HCT116 (cell line): ENCODE measurements around the gene PREX1. TPM values are rescaled to one million over a fixed set of nuclear protein-coding genes. Genes with fewer than 3 reads are reported as not detected.

Experiments
- ATAC-seq: fragments of 200-7000 bp; cut with Tn5 transposase; 2 replicates; pipeline ENCODE4 v1.9.1; 2020; ENCODE audit warnings: mild to moderate bottlenecking, moderate library complexity
- BruUV-seq: library from RNA; stranded (reverse); fragments of 400-500 nt; replicated peaks from 2 replicates; lab custom pipeline; 2021; lab: Mats Ljungman, UMichigan
- CTCF ChIA-PET: fragments of 300-600 bp; sonication (Branson Sonifier 250); formaldehyde crosslinking; loops from one replicate; lab custom pipeline; 2021; ENCODE audit warnings: antibody characterized with exemption; lab: Charles Lee
- POLR2A ChIA-PET: fragments of 300-600, 350-600 bp; sonication (Branson Sonifier 250); formaldehyde crosslinking; loops from one replicate; lab custom pipeline; 2021; ENCODE audit warnings: antibody characterized with exemption; lab: Charles Lee
- RAD21 ChIA-PET, 2 experiments: fragments of 300-600 bp; sonication (Branson Sonifier 250); formaldehyde crosslinking; loops; one replicate each; lab custom pipeline; 2023; ENCODE audit warnings: low total read pairs in 2 of 2; ENCODE audit not compliant: uncharacterized antibody in 2 of 2, unreplicated experiment in 2 of 2, low non-redundant PET in 1 of 2; lab: Charles Lee
- DNase-seq: peaks from one replicate; pipeline ENCODE4 v3.0.0-alpha.2; 2010; ENCODE audit warnings: low read depth, low spot score
- H2AFZ ChIP-seq: fragments of 200-600 bp; shearing (Covaris generic), sonication (generic); 2 replicates; pipeline ENCODE4 v1.6.1; 2017; ENCODE audit warnings: low read depth, mixed run types, mixed read lengths, antibody characterized with exemption, low read length; ENCODE audit not compliant: poor library complexity, severe bottlenecking
- H3K27ac ChIP-seq: 2 replicates; pipeline ENCODE4 v1.5.1; 2012; ENCODE audit warnings: low read depth, low read length
- H3K27me3 ChIP-seq: fragments of 200-600 bp; sonication (generic); 2 replicates; pipeline ENCODE4 v1.6.1; 2016; ENCODE audit warnings: mixed run types, low read length, mixed read lengths; ENCODE audit not compliant: insufficient read depth
- H3K36me3 ChIP-seq, 2 experiments: fragments of 200-500 bp in 1 of 2; fragments of 200-600 bp in 1 of 2; sonication (Bioruptor generic) in 1 of 2; sonication (generic) in 1 of 2; 2 replicates each; pipeline versions ENCODE4 v1.5.1 to v1.6.1; 2014 to 2016; ENCODE audit warnings: low read length in 2 of 2, inconsistent platforms in 1 of 2, mixed read lengths in 1 of 2, mixed run types in 1 of 2; ENCODE audit not compliant: insufficient read depth in 2 of 2, control insufficient read depth in 1 of 2
- H3K4me1 ChIP-seq, 2 experiments: fragments of 200-600 bp in 1 of 2; sonication (generic) in 1 of 2; 2 replicates each; pipeline versions ENCODE4 v1.5.1 to v1.6.1; 2012 to 2017; ENCODE audit warnings: low read length in 2 of 2, inconsistent platforms in 1 of 2, mild to moderate bottlenecking in 1 of 2, mixed read lengths in 1 of 2, mixed run types in 1 of 2, moderate library complexity in 1 of 2; ENCODE audit not compliant: insufficient read depth in 2 of 2, control insufficient read depth in 1 of 2
- H3K4me2 ChIP-seq: fragments of 200-600 bp; sonication (generic); 2 replicates; pipeline ENCODE4 v1.6.1; 2017; ENCODE audit warnings: mixed run types, low read length, mixed read lengths
- H3K4me3 ChIP-seq, 2 experiments: fragments of 200-600 bp in 1 of 2; sonication (generic) in 1 of 2; replicated peaks in 1 of 2; 2 replicates each; pipeline ENCODE4 v1.5.1; 2011 to 2016; ENCODE audit warnings: low read length in 2 of 2, control low read depth in 1 of 2, low read depth in 1 of 2, mild to moderate bottlenecking in 1 of 2, mixed read lengths in 1 of 2, mixed run types in 1 of 2
- H3K79me2 ChIP-seq: fragments of 200-600 bp; sonication (generic); 2 replicates; pipeline ENCODE4 v1.6.1; 2017; ENCODE audit warnings: mild to moderate bottlenecking, mixed run types, low read length, moderate library complexity, mixed read lengths; ENCODE audit not compliant: insufficient read depth
- H3K9ac ChIP-seq: fragments of 200-600 bp; sonication (generic); 2 replicates; pipeline ENCODE4 v1.6.1; 2016; ENCODE audit warnings: low read length, mixed read lengths
- H3K9me2 ChIP-seq: fragments of 200-600 bp; sonication (generic), shearing (Covaris generic); 2 replicates; pipeline ENCODE4 v1.6.1; 2017; ENCODE audit warnings: mixed run types, mild to moderate bottlenecking, moderate library complexity; ENCODE audit not compliant: insufficient read depth
- H3K9me3 ChIP-seq, 2 experiments: fragments of 200-500 bp in 1 of 2; fragments of 200-600 bp in 1 of 2; sonication (Bioruptor generic) in 1 of 2; sonication (generic) in 1 of 2; 2 replicates each; pipeline ENCODE4 v1.6.1; 2014 to 2017; ENCODE audit warnings: low read length in 2 of 2, mixed read lengths in 2 of 2, inconsistent platforms in 1 of 2, low read depth in 1 of 2, mild to moderate bottlenecking in 1 of 2, mixed run types in 1 of 2, moderate library complexity in 1 of 2; ENCODE audit not compliant: control insufficient read depth in 1 of 2, insufficient read depth in 1 of 2
- H4K20me1 ChIP-seq: fragments of 200-600 bp; sonication (generic), shearing (Covaris generic); 2 replicates; pipeline ENCODE4 v1.6.1; 2017; ENCODE audit warnings: mixed run types, mild to moderate bottlenecking, moderate library complexity; ENCODE audit not compliant: insufficient read depth
- CBX3 ChIP-seq: IDR thresholded peaks from 2 replicates; pipeline ENCODE4 v1.6.1; 2012; ENCODE audit warnings: low read depth
- CEBPB ChIP-seq: IDR thresholded peaks from 2 replicates; pipeline ENCODE4 v1.6.1; 2012; ENCODE audit warnings: low read depth
- ELF1 ChIP-seq: IDR thresholded peaks from 2 replicates; pipeline ENCODE4 v1.6.1; 2012; ENCODE audit warnings: low read depth, borderline replicate concordance
- EZH2 ChIP-seq: fragments of 200-600 bp; sonication (generic); IDR thresholded peaks from 2 replicates; pipeline ENCODE4 v1.6.1; 2017; ENCODE audit warnings: antibody characterized with exemption, mixed run types
- EZH2phosphoT487 ChIP-seq: fragments of 200-600 bp; IDR thresholded peaks from 2 replicates; pipeline ENCODE4 v1.6.1; 2018; ENCODE audit warnings: antibody characterized with exemption, borderline replicate concordance
- FOSL1 ChIP-seq: IDR thresholded peaks from 2 replicates; pipeline ENCODE4 v1.6.1; 2012; ENCODE audit warnings: low read depth
- JUND ChIP-seq: IDR thresholded peaks from 2 replicates; pipeline ENCODE4 v1.6.1; 2012
- POLR2A ChIP-seq: IDR thresholded peaks from 2 replicates; pipeline ENCODE4 v1.7.0; 2011; ENCODE audit warnings: borderline replicate concordance; ENCODE audit not compliant: insufficient read depth, insufficient read length; ENCODE audit errors: extremely low read depth
- POLR2AphosphoS5 ChIP-seq: IDR thresholded peaks from 2 replicates; pipeline ENCODE4 v1.6.1; 2011; ENCODE audit warnings: mild to moderate bottlenecking, low read depth, low read length, moderate library complexity
- RAD21 ChIP-seq: IDR thresholded peaks from 2 replicates; pipeline ENCODE4 v1.6.1; 2012; ENCODE audit warnings: low read depth, mild to moderate bottlenecking
- SIN3A ChIP-seq: IDR thresholded peaks from 2 replicates; pipeline ENCODE4 v1.6.1; 2012; ENCODE audit warnings: low read depth
- SP1 ChIP-seq: IDR thresholded peaks from 2 replicates; pipeline ENCODE4 v1.6.1; 2012; ENCODE audit warnings: low read depth
- SRF ChIP-seq: IDR thresholded peaks from 2 replicates; pipeline ENCODE4 v1.6.1; 2012; ENCODE audit warnings: low read depth
- TCF7L2 ChIP-seq: IDR thresholded peaks from 2 replicates; pipeline ENCODE4 v1.7.0; 2011; ENCODE audit warnings: borderline replicate concordance, inconsistent platforms; ENCODE audit not compliant: insufficient read depth, insufficient read length; ENCODE audit errors: extremely low read depth
- YY1 ChIP-seq: IDR thresholded peaks from 2 replicates; pipeline ENCODE4 v1.6.1; 2011; ENCODE audit warnings: low read length, low read depth, moderate library complexity, mild to moderate bottlenecking; ENCODE audit not compliant: insufficient replicate concordance; ENCODE audit errors: extremely low read depth
- ZBTB33 ChIP-seq: IDR thresholded peaks from 2 replicates; pipeline ENCODE4 v1.6.1; 2011; ENCODE audit warnings: mild to moderate bottlenecking, low read length, moderate library complexity; ENCODE audit not compliant: insufficient replicate concordance; ENCODE audit errors: extremely low read depth
- ZFX ChIP-seq: fragments of 450-650 bp; IDR thresholded peaks from 2 replicates; pipeline ENCODE4 v1.6.1; 2017
- ZNF274 ChIP-seq: fragments of 200-500 bp; sonication (Bioruptor generic); IDR thresholded peaks from 2 replicates; pipeline ENCODE4 v1.6.1; 2014; ENCODE audit warnings: mild to moderate bottlenecking, low read depth, low read length, inconsistent platforms
- intact Hi-C: fragments of 100-400 bp; cut with micrococcal nuclease; formaldehyde crosslinking; loops from 2 replicates; pipeline ENCODE4 v1.10.0; 2022
- total RNA-seq: library from RNA; stranded (reverse); gene quantifications from one replicate; pipeline ENCODE4 v1.2.1, GENCODE V29; 2021; ENCODE audit not compliant: unreplicated experiment
- TF ChIP-seq, protein P1 (sequence below), 3 experiments: fragments of 200-600 bp in 1 of 3; sonication (generic) in 1 of 3; IDR thresholded peaks in 2 of 3; conservative IDR thresholded peaks in 1 of 3; 2 replicates each; pipeline ENCODE4 v1.5.1; 2012 to 2017; ENCODE audit warnings: low read depth in 2 of 3, low read length in 2 of 3, antibody characterized with exemption in 1 of 3, borderline replicate concordance in 1 of 3, control low read depth in 1 of 3, mild to moderate bottlenecking in 1 of 3, mixed read lengths in 1 of 3, mixed run types in 1 of 3, moderate library complexity in 1 of 3; ENCODE audit not compliant: insufficient read depth in 1 of 3
- TF ChIP-seq, protein P2 (sequence below): IDR thresholded peaks from 2 replicates; pipeline ENCODE4 v1.6.1; 2012

Gene PREX1
- total RNA-seq, 1 experiment from 2014 or later, result 6.1 TPM

DNA sequence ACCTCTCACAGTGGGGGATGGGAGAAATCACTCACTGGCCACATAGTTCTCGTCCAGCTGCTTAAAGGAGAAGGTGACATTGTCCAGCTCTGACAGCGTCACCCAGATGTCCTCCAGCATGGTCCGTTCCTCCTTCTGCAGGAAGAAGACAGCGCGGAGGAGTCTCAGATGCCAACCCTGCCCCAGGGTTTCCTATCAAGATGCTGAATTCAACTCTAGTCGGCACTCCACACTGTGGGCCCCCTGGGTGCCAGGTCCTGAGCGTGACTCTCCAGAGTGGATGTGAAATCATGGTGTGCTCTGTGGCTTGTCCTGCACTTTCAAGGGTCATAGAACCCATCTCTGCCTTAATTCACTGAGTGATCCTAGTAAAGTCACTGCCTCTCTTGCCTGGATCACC, 193.2 kb downstream of the PREX1 start:
- BruUV-seq, result no TSS peak
- Histone ChIP-seq H3K4me1 (peaks cover 0 to 16% of the 10 kb centered on the region in 2 experiments; a peak in 2 of 4 replicates), H3K4me2 (no peak overlapping the region), H3K36me3 (no peaks in the 10 kb centered on the region), H2AFZ (no peak overlapping the region), H3K9me3 (no peaks in the 10 kb centered on the region), H4K20me1 (no peaks in the 10 kb centered on the region), H3K9ac (no peak overlapping the region), H3K9me2 (no peaks in the 10 kb centered on the region), H3K27ac (no peak overlapping the region), H3K4me3 (no peak overlapping the region), H3K79me2 (no peaks in the 10 kb centered on the region), H3K27me3 (no peaks in the 10 kb centered on the region)
- intact Hi-C loops, result loop anchor here (5.0 kb wide), 1 partner anchor 583 kb away; the partner anchor contains the start of gene DDX27
- no peak for ATAC-seq
- POLR2A ChIA-PET, result no interaction called here
- RAD21 ChIA-PET, result no interaction called here
- DNase-seq, result no peak
- TF ChIP-seq, protein P1, sequence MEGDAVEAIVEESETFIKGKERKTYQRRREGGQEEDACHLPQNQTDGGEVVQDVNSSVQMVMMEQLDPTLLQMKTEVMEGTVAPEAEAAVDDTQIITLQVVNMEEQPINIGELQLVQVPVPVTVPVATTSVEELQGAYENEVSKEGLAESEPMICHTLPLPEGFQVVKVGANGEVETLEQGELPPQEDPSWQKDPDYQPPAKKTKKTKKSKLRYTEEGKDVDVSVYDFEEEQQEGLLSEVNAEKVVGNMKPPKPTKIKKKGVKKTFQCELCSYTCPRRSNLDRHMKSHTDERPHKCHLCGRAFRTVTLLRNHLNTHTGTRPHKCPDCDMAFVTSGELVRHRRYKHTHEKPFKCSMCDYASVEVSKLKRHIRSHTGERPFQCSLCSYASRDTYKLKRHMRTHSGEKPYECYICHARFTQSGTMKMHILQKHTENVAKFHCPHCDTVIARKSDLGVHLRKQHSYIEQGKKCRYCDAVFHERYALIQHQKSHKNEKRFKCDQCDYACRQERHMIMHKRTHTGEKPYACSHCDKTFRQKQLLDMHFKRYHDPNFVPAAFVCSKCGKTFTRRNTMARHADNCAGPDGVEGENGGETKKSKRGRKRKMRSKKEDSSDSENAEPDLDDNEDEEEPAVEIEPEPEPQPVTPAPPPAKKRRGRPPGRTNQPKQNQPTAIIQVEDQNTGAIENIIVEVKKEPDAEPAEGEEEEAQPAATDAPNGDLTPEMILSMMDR (IDR thresholded peaks at IDR 0.05 in 2 of 3, conservative IDR thresholded peaks at IDR 0.05 in 1 of 3; ENCODE audit: borderline replicate concordance in 1 of 3, insufficient read depth in 1 of 3, low read depth in 2 of 3, low read length in 2 of 3), result no peak
- TF ChIP-seq TCF7L2, result no peak
- TF ChIP-seq EZH2, result no peak
- no peak for TF ChIP-seq SRF
- no peak for TF ChIP-seq ZNF274
- TF ChIP-seq POLR2AphosphoS5, result no peak
- TF ChIP-seq FOSL1, result no peak
- no peak for TF ChIP-seq POLR2A
- no peak for TF ChIP-seq CEBPB
- TF ChIP-seq, protein P2, sequence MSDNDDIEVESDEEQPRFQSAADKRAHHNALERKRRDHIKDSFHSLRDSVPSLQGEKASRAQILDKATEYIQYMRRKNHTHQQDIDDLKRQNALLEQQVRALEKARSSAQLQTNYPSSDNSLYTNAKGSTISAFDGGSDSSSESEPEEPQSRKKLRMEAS, result no peak
- no peak for TF ChIP-seq SIN3A
- TF ChIP-seq YY1, result no peak
- TF ChIP-seq ZBTB33, result no peak
- TF ChIP-seq JUND, result no peak
- TF ChIP-seq SP1, result no peak
- no peak for TF ChIP-seq EZH2phosphoT487
- TF ChIP-seq CBX3, result no peak
- TF ChIP-seq ZFX, result no peak
- no peak for TF ChIP-seq RAD21
- no peak for TF ChIP-seq ELF1
- CTCF ChIA-PET, result interaction anchor here (0.9 kb wide), 1 partner anchor 23 kb away, joined by 3 read pairs; no protein-coding TSS in a partner anchor
